K562 (cell line): ENCODE results near the gene PRKCQ. TPM values are rescaled to one million over a fixed set of nuclear protein-coding genes. Genes with fewer than 3 reads are reported as not detected.

Source experiments
- ATAC-seq: fragments of 200-7000 bp; cut with Tn5 transposase; 3 replicates; pipeline ENCODE4 v1.9.1; 2020; ENCODE audit warnings: moderate library complexity
- BruUV-seq: library from RNA; stranded (reverse); fragments of 400-500 nt; replicated peaks from 2 replicates; lab custom pipeline; 2021; lab: Mats Ljungman, UMichigan
- CTCF ChIA-PET: fragments of 300-600 bp; formaldehyde crosslinking; extraction: SDS; loops from one replicate; lab custom pipeline; 2021; ENCODE audit warnings: low intra/inter-chr PET ratio; lab: Yijun Ruan, JAX
- POLR2A ChIA-PET: fragments of 300-600, 350-650 bp; sonication (Branson Sonifier 250); formaldehyde crosslinking; extraction: SDS; loops from one replicate; lab custom pipeline; 2021; ENCODE audit warnings: antibody characterized with exemption, inconsistent platforms; lab: Yijun Ruan, JAX
- DNase-seq, 4 experiments: peaks; one replicate each; pipeline versions ENCODE4 v3.0.0 to v3.0.0-alpha.2; 2011 to 2018; ENCODE audit warnings: low spot score in 3 of 4, mixed read lengths in 3 of 4; ENCODE audit errors: extremely low read depth in 1 of 4
- FAIRE-seq: peaks from 2 replicates; lab custom pipeline; 2011; peaks lifted over from hg19 to GRCh38; lab: Jason Lieb, UNC
- H2AFZ ChIP-seq: 2 replicates; pipeline ENCODE4 v1.6.0; 2011; ENCODE audit warnings: low read depth, low read length, control low read depth, inconsistent platforms
- H3K27ac ChIP-seq: fragments of 200-600 bp; 3 replicates; pipeline ENCODE4 v1.8.0; 2011; ENCODE audit warnings: low read depth, mild to moderate bottlenecking, control low read depth, inconsistent platforms, low read length, moderate library complexity, mixed read lengths; ENCODE audit errors: extremely low read depth
- H3K27me3 ChIP-seq, 2 experiments: fragments of 300-600 bp in 1 of 2; 2 replicates in 1 of 2; 3 replicates in 1 of 2; pipeline versions ENCODE4 v1.6.0 to v1.8.0; 2011; ENCODE audit warnings: inconsistent platforms in 2 of 2, low read length in 2 of 2, mild to moderate bottlenecking in 1 of 2, mixed read lengths in 1 of 2, moderate library complexity in 1 of 2; ENCODE audit not compliant: control insufficient read depth in 2 of 2, insufficient read depth in 2 of 2
- H3K36me3 ChIP-seq: fragments of 300-600 bp; 3 replicates; pipeline ENCODE4 v1.8.0; 2011; ENCODE audit warnings: mild to moderate bottlenecking, low read length, inconsistent platforms; ENCODE audit not compliant: control insufficient read depth, insufficient read depth
- H3K4me1 ChIP-seq, 2 experiments: fragments of 200-600 bp in 1 of 2; replicated peaks in 1 of 2; 2 replicates in 1 of 2; 3 replicates in 1 of 2; pipeline versions ENCODE4 v1.5.1 to v1.8.0; 2011; ENCODE audit warnings: inconsistent platforms in 2 of 2, low read length in 2 of 2, mild to moderate bottlenecking in 1 of 2, mixed read lengths in 1 of 2, moderate library complexity in 1 of 2; ENCODE audit not compliant: control insufficient read depth in 2 of 2, insufficient read depth in 2 of 2
- H3K4me2 ChIP-seq: 2 replicates; pipeline ENCODE4 v1.6.1; 2011; ENCODE audit warnings: low read length, control low read depth, inconsistent platforms, mixed read lengths; ENCODE audit not compliant: insufficient read depth
- H3K4me3 ChIP-seq: fragments of 200-600 bp; sonication (generic), shearing (Covaris generic); 2 replicates; pipeline ENCODE4 v1.5.1; 2016; ENCODE audit warnings: control low read depth, inconsistent platforms
- H3K79me2 ChIP-seq: fragments of 200-600 bp; 3 replicates; pipeline ENCODE4 v1.8.0; 2011; ENCODE audit warnings: low read length, inconsistent platforms; ENCODE audit not compliant: control insufficient read depth, insufficient read depth
- H3K9ac ChIP-seq, 2 experiments: 2 replicates each; pipeline versions ENCODE4 v1.6.0 to v1.6.1; 2011; ENCODE audit warnings: low read depth in 2 of 2, low read length in 2 of 2, control low read depth in 1 of 2, inconsistent platforms in 1 of 2, mild to moderate bottlenecking in 1 of 2, mixed read lengths in 1 of 2; ENCODE audit not compliant: insufficient read depth in 1 of 2
- H3K9me1 ChIP-seq: one replicate; pipeline ENCODE4 v1.6.0; 2011; ENCODE audit warnings: inconsistent platforms, mild to moderate bottlenecking, low read length, moderate library complexity; ENCODE audit not compliant: control insufficient read depth, insufficient read depth
- H3K9me3 ChIP-seq: replicated peaks from 2 replicates; pipeline ENCODE4 v1.5.1; 2011; ENCODE audit warnings: low read depth, low read length, inconsistent platforms; ENCODE audit not compliant: control insufficient read depth, insufficient read depth
- H4K20me1 ChIP-seq: replicated peaks from 2 replicates; pipeline ENCODE4 v1.6.1; 2011; ENCODE audit warnings: low read length, inconsistent platforms, mixed read lengths; ENCODE audit not compliant: control insufficient read depth, insufficient read depth
- EP400 ChIP-seq: fragments of 450-650 bp; IDR thresholded peaks from 2 replicates; pipeline ENCODE4 v1.6.1; 2017; ENCODE audit warnings: antibody characterized with exemption, mild to moderate bottlenecking, moderate library complexity
- GABPA ChIP-seq: fragments of 200-800 bp; sonication (Bioruptor generic); conservative IDR thresholded peaks from 2 replicates; pipeline ENCODE4 v1.6.1; 2016; ENCODE audit warnings: low read depth, missing genetic modification characterization, missing compliant biosample characterization
- IRF1 ChIP-seq: sonication (generic); formaldehyde crosslinking; IDR thresholded peaks from 2 replicates; pipeline ENCODE4 v1.8.0; 2022; ENCODE audit warnings: missing genetic modification reagents, mild to moderate bottlenecking, borderline replicate concordance
- RCOR1 ChIP-seq, 2 experiments: IDR thresholded peaks; 2 replicates each; pipeline ENCODE4 v1.6.1; 2012; ENCODE audit warnings: low read depth in 2 of 2, low read length in 2 of 2, borderline replicate concordance in 1 of 2, improper control_type of control experiment in 1 of 2
- SAFB2 ChIP-seq: fragments of 200-400 bp; formaldehyde crosslinking; IDR thresholded peaks from 2 replicates; pipeline ENCODE4 v1.6.1; 2018; ENCODE audit warnings: borderline replicate concordance, low read length, low read depth, moderate library complexity; ENCODE audit not compliant: severe bottlenecking
- SLC30A9 ChIP-seq: fragments of 250-450 bp; sonication (Bioruptor Pico); IDR thresholded peaks from 2 replicates; pipeline ENCODE4 v1.8.0; 2022; ENCODE audit warnings: mild to moderate bottlenecking, moderate library complexity
- ZNF324 ChIP-seq: fragments of 250-450 bp; sonication (Bioruptor Pico); IDR thresholded peaks from 2 replicates; pipeline ENCODE4 v1.4.0; 2020; ENCODE audit warnings: mild to moderate bottlenecking
- WGBS: fragments of 100-300 bp; shearing (Covaris generic); methylation state at CpG from one replicate; pipeline ENCODE4 v1.1.6; 2016; ENCODE audit warnings: low coverage, mixed read lengths; ENCODE audit not compliant: insufficient coverage; ENCODE audit errors: missing lambda C conversion rate; 5-methylcytosine and 5-hydroxymethylcytosine counted together
- in situ Hi-C: fragments of 300-500 bp; cut with MboI; formaldehyde crosslinking; loops from 4 replicates; pipeline ENCODE4 v1.15.0; 2018; ENCODE audit warnings: inconsistent platforms, mixed read lengths
- intact Hi-C: fragments of 100-400 bp; cut with micrococcal nuclease; formaldehyde crosslinking; loops from 2 replicates; pipeline ENCODE4 v1.14.2; 2022
- polyA plus RNA-seq, 8 experiments: library from polyadenylated mRNA; depleted of rRNA in 4 of 8; stranded (reverse) in 5 of 8; unstranded in 3 of 8; fragments of >200 nt; fragmentation: Nextera tagmentation in 2 of 8; fragmentation: Illumina TruSeq in 1 of 8; extraction: Ambion mirVana in 2 of 8; extraction: Trizol in 1 of 8; gene quantifications; 2 replicates each; pipeline versions ENCODE4 v1.2.1 to v1.2.3, GENCODE V29; 2011 to 2014; ENCODE audit warnings: inconsistent platforms in 1 of 8, missing spikeins in 1 of 8
- total RNA-seq, 7 experiments: library from RNA; depleted of rRNA in 6 of 7; stranded (reverse); fragments of >200 nt in 6 of 7; fragmentation: Illumina TruSeq in 2 of 7; extraction: Trizol in 2 of 7; gene quantifications; 2 replicates each; pipeline versions ENCODE4 v1.2.1 to v1.2.3, GENCODE V29; 2011 to 2021; ENCODE audit warnings: low replicate concordance in 1 of 7
- TF ChIP-seq, protein P1 (sequence below): fragments of 450-650 bp; formaldehyde crosslinking; IDR thresholded peaks from 2 replicates; pipeline ENCODE4 v1.4.0; 2020; ENCODE audit warnings: mild to moderate bottlenecking, moderate library complexity

Gene PRKCQ
- total and polyA plus RNA-seq, 9 of the 15 experiments (the other 6 are each of a cell fraction or from before 2014, with no cell fraction given) = 4.4 to 23.3 (median 14.6) TPM

- FAIRE-seq (peak; percentile 6), ATAC-seq (no peak; the same call in none of the 3 replicates), DNase-seq (no peak)
- H3K9me3 ChIP-seq = no peaks in the 10 kb centered on the region
- no peaks in the 10 kb centered on the region for H3K27me3 ChIP-seq
- ChIA-PET POLR2A (interaction anchor here (0.5 to 1.9 kb wide), 4 partner anchors 13 to 547 kb away, joined by 3 to 4 read pairs (median 3); no protein-coding TSS in a partner anchor), CTCF (no interaction called here)
- H2AFZ ChIP-seq = no peak overlapping the region
- no peaks in the 10 kb centered on the region for H3K9me1 ChIP-seq
- peaks cover 4 to 15% of the 10 kb centered on the region in 2 experiments; a peak in 2 of 5 replicates for H3K4me1 ChIP-seq
- TF ChIP-seq IRF1 (CRISPR knock-in tag) (no peak), SLC30A9 (CRISPR knock-in tag) (no peak), EP400 (no peak), GABPA (tag) (no peak), SAFB2 (no peak), RCOR1 (IDR thresholded peaks at IDR 0.05; ENCODE audit: borderline replicate concordance in 1 of 2, low read depth in 2 of 2, low read length in 2 of 2) (no peak), ZNF324 (CRISPR knock-in tag) (no peak)
- TF ChIP-seq, protein P1, sequence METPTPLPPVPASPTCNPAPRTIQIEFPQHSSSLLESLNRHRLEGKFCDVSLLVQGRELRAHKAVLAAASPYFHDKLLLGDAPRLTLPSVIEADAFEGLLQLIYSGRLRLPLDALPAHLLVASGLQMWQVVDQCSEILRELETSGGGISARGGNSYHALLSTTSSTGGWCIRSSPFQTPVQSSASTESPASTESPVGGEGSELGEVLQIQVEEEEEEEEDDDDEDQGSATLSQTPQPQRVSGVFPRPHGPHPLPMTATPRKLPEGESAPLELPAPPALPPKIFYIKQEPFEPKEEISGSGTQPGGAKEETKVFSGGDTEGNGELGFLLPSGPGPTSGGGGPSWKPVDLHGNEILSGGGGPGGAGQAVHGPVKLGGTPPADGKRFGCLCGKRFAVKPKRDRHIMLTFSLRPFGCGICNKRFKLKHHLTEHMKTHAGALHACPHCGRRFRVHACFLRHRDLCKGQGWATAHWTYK (CRISPR knock-in tag) = no peak
- H3K36me3 ChIP-seq = no peaks in the 10 kb centered on the region
- no TSS peak for BruUV-seq
- H3K27ac ChIP-seq = no peak overlapping the region
- intact Hi-C loops (no loop called here), in situ Hi-C loops (no loop called here)
- H3K9ac ChIP-seq = peak overlapping the region in 1 of 2 experiments; percentile 79; a peak in 2 of 4 replicates
- H3K79me2 ChIP-seq = peaks cover 6% of the 10 kb centered on the region; the same call in 2 of the 3 replicates
- no peak overlapping the region for H3K4me3 ChIP-seq
- peaks cover 11% of the 10 kb centered on the region; the same call in 1 of the 2 replicates for H4K20me1 ChIP-seq
- H3K4me2 ChIP-seq = no peak overlapping the region
- WGBS = 45% methylated on average over 9 of the region's 9 CpGs
These were observed 36.6 kb downstream of the PRKCQ start for GRCh38 chr10:6543431-6544005.
